Body of pancreas (tissue), 4 donors: ENCODE results near the gene NRIP1.
"Not testable (repeated sequence)": the region's sequence is repeated elsewhere in the genome, so short reads cannot be mapped to it uniquely, and the experiment has no call there.

Source experiments
- CTCF ChIP-seq, 7 experiments: fragments of 450-650 bp in 4 of 7; fragments of 200-600 bp in 3 of 7; sonication (generic) in 3 of 7; IDR thresholded peaks; one replicate each; pipeline ENCODE4 v1.5.1; 2016 to 2019; ENCODE audit warnings: antibody characterized with exemption in 7 of 7
- POLR2A ChIP-seq, 3 donors: fragments of 450-650 bp; IDR thresholded peaks; one replicate each; pipeline ENCODE4 v1.6.1; 2016; ENCODE audit warnings: antibody characterized with exemption in 3 of 3, mild to moderate bottlenecking in 2 of 3

- TF ChIP-seq CTCF, POLR2A (IDR thresholded peaks at IDR 0.05): not testable (repeated sequence)
Observed at GRCh38 chr21:15030861-15031260, 33.9 kb downstream of the NRIP1 start.
